Measurements from ENCODE around the gene KLHL8.

Gene KLHL8

GRCh38 chr4:87258677-87259076 lies 38.3 kb upstream of the KLHL8 start:
- no peak overlapping the region for H3K4me3 ChIP-seq (ENCODE audit: low read depth, low read length)
- TF ChIP-seq CTCF (IDR thresholded peaks at IDR 0.05; ENCODE audit: insufficient read depth, low read length, missing control alignments), result no peak
- POLR2A ChIA-PET, result no interaction called here
- DNase-seq (ENCODE audit: low read depth, low spot score), result no peak
- CTCF ChIA-PET, result interaction anchor here (1.0 kb wide), 1 partner anchor 10 kb away, joined by 3 read pairs; no protein-coding TSS in a partner anchor

GRCh38 chr4:87257523-87257922 lies 37.1 kb upstream of the KLHL8 start:
- ChIA-PET CTCF (interaction anchor here (1.8 kb wide), 1 partner anchor 22 kb away, joined by 5 read pairs; no protein-coding TSS in a partner anchor), POLR2A (no interaction called here)
- DNase-seq (ENCODE audit: low read depth, low spot score), result no peak
- no peak for TF ChIP-seq CTCF (IDR thresholded peaks at IDR 0.05; ENCODE audit: insufficient read depth, low read length, missing control alignments)
- H3K4me3 ChIP-seq (ENCODE audit: low read depth, low read length), result no peak overlapping the region

GRCh38 chr4:87255755-87256154 lies 35.3 kb upstream of the KLHL8 start:
- CTCF ChIA-PET, result interaction anchor here (1.0 to 1.8 kb wide), 3 partner anchors 14 to 146 kb away, joined by 3 to 5 read pairs (median 3); no protein-coding TSS in a partner anchor
- H3K4me3 ChIP-seq (ENCODE audit: low read depth, low read length), result no peak overlapping the region
- TF ChIP-seq CTCF (IDR thresholded peaks at IDR 0.05; ENCODE audit: insufficient read depth, low read length, missing control alignments), result no peak
- POLR2A ChIA-PET, result no interaction called here
- no peak for DNase-seq (ENCODE audit: low read depth, low spot score)

GRCh38 chr4:87251106-87251505 lies 30.7 kb upstream of the KLHL8 start:
- TF ChIP-seq CTCF (IDR thresholded peaks at IDR 0.05; ENCODE audit: insufficient read depth, low read length, missing control alignments), result no peak
- ChIA-PET POLR2A (no interaction called here), CTCF (interaction anchor here (1.4 to 1.7 kb wide), 2 partner anchors 16 to 220 kb away, joined by 3 to 4 read pairs; no protein-coding TSS in a partner anchor)
- H3K4me3 ChIP-seq (ENCODE audit: low read depth, low read length), result no peak overlapping the region
- DNase-seq (ENCODE audit: low read depth, low spot score), result no peak

GRCh38 chr4:87250294-87250693 lies 29.9 kb upstream of the KLHL8 start:
- CTCF ChIA-PET, result interaction anchor here (1.7 kb wide), 1 partner anchor 15 kb away, joined by 4 read pairs; no protein-coding TSS in a partner anchor
- no peak overlapping the region for H3K4me3 ChIP-seq (ENCODE audit: low read depth, low read length)
- POLR2A ChIA-PET, result no interaction called here
- DNase-seq (ENCODE audit: low read depth, low spot score), result no peak
- TF ChIP-seq CTCF (IDR thresholded peaks at IDR 0.05; ENCODE audit: insufficient read depth, low read length, missing control alignments), result no peak

- CTCF ChIA-PET, result interaction anchor here (1.7 kb wide), 1 partner anchor 14 kb away, joined by 4 read pairs; no protein-coding TSS in a partner anchor
- POLR2A ChIA-PET, result no interaction called here
- DNase-seq (ENCODE audit: low read depth, low spot score), result no peak
- no peak overlapping the region for H3K4me3 ChIP-seq (ENCODE audit: low read depth, low read length)
- no peak for TF ChIP-seq CTCF (IDR thresholded peaks at IDR 0.05; ENCODE audit: insufficient read depth, low read length, missing control alignments)
Measured at GRCh38 chr4:87249332-87250019, 29.1 kb upstream of the KLHL8 start.
